ENCODE results near the gene SRGAP1.
"Not testable (repeated sequence)": the region's sequence is repeated elsewhere in the genome, so short reads cannot be mapped to it uniquely, and the experiment has no call there.

Gene SRGAP1

GRCh38 chr12:64172143-64172970 lies 327.9 kb downstream of the SRGAP1 start:
- no peak for DNase-seq

- no peak for DNase-seq
These were observed 329.0 kb downstream of the SRGAP1 start for GRCh38 chr12:64173456-64173855.

GRCh38 chr12:64175254-64175945 lies 330.9 kb downstream of the SRGAP1 start:
- no peak for DNase-seq

- DNase-seq, result no peak
These were observed 332.5 kb downstream of the SRGAP1 start for GRCh38 chr12:64177001-64177400.

GRCh38 chr12:64178122-64178521 lies 333.6 kb downstream of the SRGAP1 start:
- no peak for DNase-seq

GRCh38 chr12:64180951-64181350 lies 336.5 kb downstream of the SRGAP1 start:
- peak; percentile 4 for DNase-seq

GRCh38 chr12:64181430-64182291 lies 337.2 kb downstream of the SRGAP1 start:
- peak; percentile 48 for DNase-seq

GRCh38 chr12:64184216-64184615 lies 339.7 kb downstream of the SRGAP1 start:
- DNase-seq, result no peak

- no peak for DNase-seq
These were observed 342.3 kb downstream of the SRGAP1 start for GRCh38 chr12:64186789-64187188.

- no peak for DNase-seq
These were observed 342.9 kb downstream of the SRGAP1 start for GRCh38 chr12:64187370-64187769.

- no peak for DNase-seq
These were observed 343.3 kb downstream of the SRGAP1 start for GRCh38 chr12:64187794-64188193.

GRCh38 chr12:64189530-64189929 lies 345.0 kb downstream of the SRGAP1 start:
- no peak for DNase-seq

- no peak for DNase-seq
These were observed 345.6 kb downstream of the SRGAP1 start for GRCh38 chr12:64190140-64190539.

- no peak for DNase-seq
These were observed 348.3 kb downstream of the SRGAP1 start for GRCh38 chr12:64192644-64193444.

GRCh38 chr12:64193931-64194330 lies 349.4 kb downstream of the SRGAP1 start:
- DNase-seq, result no peak

- DNase-seq, result no peak
These were observed 350.0 kb downstream of the SRGAP1 start for GRCh38 chr12:64194333-64195149.

- not testable (repeated sequence) for DNase-seq
These were observed 351.3 kb downstream of the SRGAP1 start for GRCh38 chr12:64195841-64196240.

GRCh38 chr12:64203036-64203435 lies 358.5 kb downstream of the SRGAP1 start:
- DNase-seq, result no peak

GRCh38 chr12:64203775-64204174 lies 359.3 kb downstream of the SRGAP1 start:
- DNase-seq, result no peak

- no peak for DNase-seq
These were observed 361.0 kb downstream of the SRGAP1 start for GRCh38 chr12:64205542-64205941.

GRCh38 chr12:64207453-64207852 lies 363.0 kb downstream of the SRGAP1 start:
- no peak for DNase-seq

Measured in right kidney (tissue), 1 donor.